PC-9 (cell line): Measurements from ENCODE around the gene RAD9A. TPM values are rescaled to one million over a fixed set of nuclear protein-coding genes. Genes with fewer than 3 reads are reported as not detected.

ENCODE experiments used
- BruUV-seq: library from RNA; stranded (reverse); fragments of 400-500 nt; replicated peaks from 2 replicates; lab custom pipeline; 2021; lab: Mats Ljungman, UMichigan
- CTCF ChIA-PET: fragments of 300-600 bp; sonication (Branson Sonifier 250); formaldehyde crosslinking; loops from one replicate; lab custom pipeline; 2022; ENCODE audit warnings: antibody characterized with exemption; lab: Charles Lee
- POLR2A ChIA-PET: fragments of 300-600 bp; sonication (Branson Sonifier 250); formaldehyde crosslinking; loops from one replicate; lab custom pipeline; 2022; ENCODE audit warnings: antibody characterized with exemption; ENCODE audit not compliant: unreplicated experiment; lab: Charles Lee
- DNase-seq, 2 experiments: peaks; one replicate each; pipeline versions ENCODE4 v3.0.0 to v3.0.0-alpha.2; 2015 to 2022; ENCODE audit warnings: mixed read lengths in 1 of 2
- H2AFZ ChIP-seq: fragments of 200-600 bp; sonication (generic); 2 replicates; pipeline ENCODE4 v1.8.1; 2017; ENCODE audit warnings: antibody characterized with exemption
- H3F3A ChIP-seq: fragments of 200-600 bp; sonication (generic); 2 replicates; pipeline ENCODE4 v1.8.1; 2017; ENCODE audit warnings: antibody characterized with exemption, mild to moderate bottlenecking, low read depth; ENCODE audit not compliant: insufficient read depth
- H3K27ac ChIP-seq: fragments of 200-600 bp; sonication (generic); 2 replicates; pipeline ENCODE4 v1.6.1; 2016; ENCODE audit warnings: mixed run types
- H3K27me3 ChIP-seq: fragments of 200-600 bp; sonication (generic); 2 replicates; pipeline ENCODE4 v1.6.1; 2016; ENCODE audit warnings: low read depth, mixed run types; ENCODE audit not compliant: insufficient read depth
- H3K36me3 ChIP-seq: fragments of 200-600 bp; sonication (generic); 2 replicates; pipeline ENCODE4 v1.6.1; 2016; ENCODE audit warnings: low read depth, mixed run types
- H3K4me1 ChIP-seq: fragments of 200-600 bp; sonication (generic); replicated peaks from 2 replicates; pipeline ENCODE4 v1.6.1; 2016; ENCODE audit warnings: mixed run types; ENCODE audit not compliant: insufficient read depth
- H3K4me2 ChIP-seq: fragments of 200-600 bp; sonication (generic); 2 replicates; pipeline ENCODE4 v1.6.1; 2017; ENCODE audit warnings: mixed run types
- H3K4me3 ChIP-seq: fragments of 200-600 bp; sonication (generic); 2 replicates; pipeline ENCODE4 v1.6.1; 2016; ENCODE audit warnings: mixed run types
- H3K79me2 ChIP-seq: fragments of 200-600 bp; sonication (generic); 2 replicates; pipeline ENCODE4 v1.6.1; 2017; ENCODE audit warnings: low read depth, mixed run types
- H3K9me2 ChIP-seq: fragments of 200-600 bp; sonication (generic); 2 replicates; pipeline ENCODE4 v1.8.1; 2017; ENCODE audit warnings: mild to moderate bottlenecking; ENCODE audit not compliant: insufficient read depth
- H3K9me3 ChIP-seq: fragments of 200-600 bp; sonication (generic); 2 replicates; pipeline ENCODE4 v1.8.1; 2016; ENCODE audit warnings: low read depth; ENCODE audit not compliant: insufficient read depth
- H4K20me1 ChIP-seq: fragments of 200-600 bp; sonication (generic); 2 replicates; pipeline ENCODE4 v1.8.1; 2017; ENCODE audit not compliant: insufficient read depth
- CTCF ChIP-seq: fragments of 200-600 bp; sonication (generic); conservative IDR thresholded peaks from 2 replicates; pipeline ENCODE4 v1.6.1; 2017; ENCODE audit warnings: mixed run types, antibody characterized with exemption, mild to moderate bottlenecking, moderate library complexity
- EZH2 ChIP-seq: fragments of 200-600 bp; sonication (generic); IDR thresholded peaks from 2 replicates; pipeline ENCODE4 v1.8.0; 2017; ENCODE audit warnings: antibody characterized with exemption, low read depth
- intact Hi-C: fragments of 100-400 bp; cut with micrococcal nuclease; formaldehyde crosslinking; loops from one replicate; pipeline ENCODE4 v1.10.0; 2022; ENCODE audit not compliant: unreplicated experiment
- total RNA-seq: library from RNA; stranded (reverse); gene quantifications from 2 replicates; pipeline ENCODE4 v1.2.3, GENCODE V29; 2021

Gene RAD9A
- total RNA-seq, 1 experiment from 2014 or later: 62.8 TPM

- BruUV-seq: no TSS peak
Observed at GRCh38 chr11:67408437-67409200, 16.8 kb downstream of the RAD9A start.

GRCh38 chr11:67409261-67409666, 17.5 kb downstream of the RAD9A start:
- DNase-seq: no peak
- H3K36me3 ChIP-seq: no peaks in the 10 kb centered on the region
- no peak overlapping the region for H3K27ac ChIP-seq
- intact Hi-C loops: no loop called here
- no peak overlapping the region for H2AFZ ChIP-seq
- H3K4me1 ChIP-seq: no peaks in the 10 kb centered on the region
- H3K27me3 ChIP-seq: no peaks in the 10 kb centered on the region
- H3K9me3 ChIP-seq: no peaks in the 10 kb centered on the region
- TF ChIP-seq EZH2: no peak
- TF ChIP-seq CTCF: no peak
- H3F3A ChIP-seq: peaks cover 15% of the 10 kb centered on the region; the same call in 1 of the 2 replicates
- no peak overlapping the region for H3K4me2 ChIP-seq
- no peaks in the 10 kb centered on the region for H3K79me2 ChIP-seq
- ChIA-PET POLR2A (no interaction called here), CTCF (no interaction called here)
- H3K9me2 ChIP-seq: no peaks in the 10 kb centered on the region
- H4K20me1 ChIP-seq: no peaks in the 10 kb centered on the region
- H3K4me3 ChIP-seq: no peak overlapping the region
- BruUV-seq: no TSS peak

More at GRCh38 chr11:67408437-67409200, 16.8 kb downstream of the RAD9A start:
- H3K36me3 ChIP-seq: no peaks in the 10 kb centered on the region
- no peak overlapping the region for H3K4me2 ChIP-seq
- CTCF ChIA-PET: no interaction called here
- intact Hi-C loops: no loop called here
- no peak for DNase-seq
- POLR2A ChIA-PET: no interaction called here
- H3K4me3 ChIP-seq: no peak overlapping the region
- TF ChIP-seq EZH2: no peak
- no peak for TF ChIP-seq CTCF
- H3K27me3 ChIP-seq: no peaks in the 10 kb centered on the region
- no peaks in the 10 kb centered on the region for H3K4me1 ChIP-seq
- no peaks in the 10 kb centered on the region for H3K9me2 ChIP-seq
- H3F3A ChIP-seq: peaks cover 15% of the 10 kb centered on the region; the same call in 1 of the 2 replicates
- no peaks in the 10 kb centered on the region for H3K79me2 ChIP-seq
- H4K20me1 ChIP-seq: no peaks in the 10 kb centered on the region
- no peak overlapping the region for H2AFZ ChIP-seq
- no peaks in the 10 kb centered on the region for H3K9me3 ChIP-seq
- no peak overlapping the region for H3K27ac ChIP-seq

- Histone ChIP-seq H3K27ac (no peak overlapping the region), H3K4me2 (no peak overlapping the region), H2AFZ (no peak overlapping the region), H3K4me3 (no peak overlapping the region), H3K9me2 (no peaks in the 10 kb centered on the region), H4K20me1 (no peaks in the 10 kb centered on the region), H3F3A (peaks cover 15% of the 10 kb centered on the region; the same call in 1 of the 2 replicates), H3K9me3 (no peaks in the 10 kb centered on the region), H3K79me2 (no peaks in the 10 kb centered on the region), H3K36me3 (no peaks in the 10 kb centered on the region), H3K4me1 (no peaks in the 10 kb centered on the region), H3K27me3 (no peaks in the 10 kb centered on the region)
- DNase-seq: peak in 1 of 2 experiments; percentile 58
- intact Hi-C loops: no loop called here
- TF ChIP-seq CTCF (no peak), EZH2 (no peak)
- ChIA-PET POLR2A (no interaction called here), CTCF (no interaction called here)
- no TSS peak for BruUV-seq
Observed at GRCh38 chr11:67409781-67410368, 18.1 kb downstream of the RAD9A start.
